ENCODE measurements around the gene AOPEP.

DNA sequence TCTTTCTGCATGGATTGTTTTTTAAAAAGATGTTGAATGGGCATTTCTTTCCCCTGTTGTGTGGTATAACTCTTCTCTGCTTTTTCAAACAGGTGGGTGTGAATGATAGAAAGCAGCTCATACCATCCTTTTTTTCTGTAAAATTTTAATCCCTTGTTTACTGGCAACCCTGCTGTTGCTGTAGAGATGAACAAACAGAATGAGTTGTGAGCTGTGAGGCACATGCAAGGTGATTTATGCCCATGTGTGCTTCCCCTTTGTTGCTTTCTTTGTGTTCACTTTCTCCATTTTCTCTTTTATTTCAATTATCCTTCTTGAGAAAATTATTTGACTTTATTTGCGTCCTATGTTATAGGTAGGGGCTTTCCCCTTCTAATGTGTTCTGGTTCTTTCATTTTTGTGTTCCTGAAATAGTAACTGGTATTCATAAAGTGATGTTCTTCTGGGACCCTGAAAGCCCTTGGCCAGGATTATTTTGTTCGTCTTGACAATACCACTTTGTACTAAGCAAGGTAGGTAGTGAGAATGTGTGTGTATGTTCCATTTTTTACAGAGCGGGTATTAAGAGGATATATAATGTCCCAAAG is 79.9 kb downstream of the AOPEP start:
- TF ChIP-seq, protein P1, sequence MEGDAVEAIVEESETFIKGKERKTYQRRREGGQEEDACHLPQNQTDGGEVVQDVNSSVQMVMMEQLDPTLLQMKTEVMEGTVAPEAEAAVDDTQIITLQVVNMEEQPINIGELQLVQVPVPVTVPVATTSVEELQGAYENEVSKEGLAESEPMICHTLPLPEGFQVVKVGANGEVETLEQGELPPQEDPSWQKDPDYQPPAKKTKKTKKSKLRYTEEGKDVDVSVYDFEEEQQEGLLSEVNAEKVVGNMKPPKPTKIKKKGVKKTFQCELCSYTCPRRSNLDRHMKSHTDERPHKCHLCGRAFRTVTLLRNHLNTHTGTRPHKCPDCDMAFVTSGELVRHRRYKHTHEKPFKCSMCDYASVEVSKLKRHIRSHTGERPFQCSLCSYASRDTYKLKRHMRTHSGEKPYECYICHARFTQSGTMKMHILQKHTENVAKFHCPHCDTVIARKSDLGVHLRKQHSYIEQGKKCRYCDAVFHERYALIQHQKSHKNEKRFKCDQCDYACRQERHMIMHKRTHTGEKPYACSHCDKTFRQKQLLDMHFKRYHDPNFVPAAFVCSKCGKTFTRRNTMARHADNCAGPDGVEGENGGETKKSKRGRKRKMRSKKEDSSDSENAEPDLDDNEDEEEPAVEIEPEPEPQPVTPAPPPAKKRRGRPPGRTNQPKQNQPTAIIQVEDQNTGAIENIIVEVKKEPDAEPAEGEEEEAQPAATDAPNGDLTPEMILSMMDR (conservative IDR thresholded peaks at IDR 0.05; ENCODE audit: low read length): no peak
- no peak for TF ChIP-seq EZH2phosphoT487 (IDR thresholded peaks at IDR 0.05; ENCODE audit: borderline replicate concordance)
